ENCODE measurements around the gene KIF5A.

Gene KIF5A

DNA sequence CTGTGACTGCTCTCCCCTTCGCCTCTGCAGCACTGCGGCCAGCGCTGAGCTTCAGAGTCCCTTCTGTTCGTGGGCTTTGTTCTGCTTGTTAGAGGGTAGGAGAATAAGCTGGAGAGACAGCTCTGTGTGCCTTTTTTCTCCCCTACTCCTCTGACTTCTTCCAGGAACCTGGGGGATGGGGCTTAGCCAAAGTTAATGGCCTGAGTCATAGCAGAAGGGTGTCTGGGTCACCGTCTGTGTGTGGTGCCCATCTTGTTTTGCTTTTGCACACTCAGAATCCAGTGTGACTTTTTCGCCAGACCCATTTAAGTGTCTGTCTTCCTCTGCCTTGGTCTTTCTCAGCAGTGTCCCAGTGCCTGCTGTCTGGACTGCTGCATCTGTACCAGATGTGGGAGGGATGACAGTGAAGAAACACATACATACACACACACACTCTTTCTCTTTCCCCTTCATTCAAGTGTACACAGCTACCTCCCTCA is 3.0 kb downstream of the KIF5A start:
- DNase-seq (ENCODE audit: low read depth): no peak
- TF ChIP-seq, protein P1, sequence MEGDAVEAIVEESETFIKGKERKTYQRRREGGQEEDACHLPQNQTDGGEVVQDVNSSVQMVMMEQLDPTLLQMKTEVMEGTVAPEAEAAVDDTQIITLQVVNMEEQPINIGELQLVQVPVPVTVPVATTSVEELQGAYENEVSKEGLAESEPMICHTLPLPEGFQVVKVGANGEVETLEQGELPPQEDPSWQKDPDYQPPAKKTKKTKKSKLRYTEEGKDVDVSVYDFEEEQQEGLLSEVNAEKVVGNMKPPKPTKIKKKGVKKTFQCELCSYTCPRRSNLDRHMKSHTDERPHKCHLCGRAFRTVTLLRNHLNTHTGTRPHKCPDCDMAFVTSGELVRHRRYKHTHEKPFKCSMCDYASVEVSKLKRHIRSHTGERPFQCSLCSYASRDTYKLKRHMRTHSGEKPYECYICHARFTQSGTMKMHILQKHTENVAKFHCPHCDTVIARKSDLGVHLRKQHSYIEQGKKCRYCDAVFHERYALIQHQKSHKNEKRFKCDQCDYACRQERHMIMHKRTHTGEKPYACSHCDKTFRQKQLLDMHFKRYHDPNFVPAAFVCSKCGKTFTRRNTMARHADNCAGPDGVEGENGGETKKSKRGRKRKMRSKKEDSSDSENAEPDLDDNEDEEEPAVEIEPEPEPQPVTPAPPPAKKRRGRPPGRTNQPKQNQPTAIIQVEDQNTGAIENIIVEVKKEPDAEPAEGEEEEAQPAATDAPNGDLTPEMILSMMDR (IDR thresholded peaks at IDR 0.05; ENCODE audit: low read depth, low read length): no peak
- TF ChIP-seq, protein P2, sequence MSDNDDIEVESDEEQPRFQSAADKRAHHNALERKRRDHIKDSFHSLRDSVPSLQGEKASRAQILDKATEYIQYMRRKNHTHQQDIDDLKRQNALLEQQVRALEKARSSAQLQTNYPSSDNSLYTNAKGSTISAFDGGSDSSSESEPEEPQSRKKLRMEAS (IDR thresholded peaks at IDR 0.05; ENCODE audit: low read depth, low read length): no peak
- TF ChIP-seq MYC (IDR thresholded peaks at IDR 0.05; ENCODE audit: low read depth, low read length) (no peak), POLR2A (IDR thresholded peaks at IDR 0.05; ENCODE audit: extremely low read depth, insufficient read length) (no peak)
- H3K4me3 ChIP-seq (ENCODE audit: low read depth, low read length): no peak overlapping the region

DNA sequence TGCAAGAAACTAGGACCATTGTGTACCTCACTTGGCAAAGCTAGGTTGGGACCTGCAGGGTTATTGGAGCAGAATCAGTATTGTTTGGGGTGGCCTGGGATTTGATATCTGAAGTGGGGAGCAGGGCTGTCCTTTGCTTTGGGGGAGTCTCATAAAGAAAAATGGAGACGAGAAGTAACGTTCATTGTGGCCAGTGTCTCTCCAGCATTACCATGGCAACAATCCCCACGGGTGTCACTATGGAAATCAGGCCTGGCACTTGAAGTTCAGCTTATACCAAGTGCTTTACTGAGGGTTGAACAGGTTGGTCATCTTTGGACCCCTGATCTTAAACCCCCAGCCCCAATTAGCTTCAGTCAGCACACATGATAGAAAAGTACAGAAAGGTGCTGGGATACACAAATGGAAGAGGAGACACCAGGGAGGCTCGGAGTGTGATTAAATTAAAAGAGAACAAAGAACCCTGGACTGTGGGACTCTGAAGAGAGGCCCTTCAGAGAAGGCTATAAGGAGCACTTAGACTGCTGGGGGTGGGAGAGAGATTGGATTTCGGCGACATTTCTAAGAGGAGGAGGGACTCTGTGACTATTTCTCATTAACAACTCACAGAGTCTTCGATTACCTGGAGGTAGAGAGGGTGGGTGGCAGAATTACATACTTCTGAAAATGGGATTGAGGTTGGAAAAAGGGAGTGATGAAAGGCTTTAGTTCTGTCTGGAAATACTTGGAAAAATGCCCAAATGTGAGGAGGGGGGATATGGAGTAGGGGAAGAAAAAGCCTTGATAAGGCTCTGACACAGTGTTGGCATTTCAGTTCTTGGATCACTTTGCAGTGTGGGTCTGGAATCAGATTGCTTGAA is 3.7 kb downstream of the KIF5A start:
- DNase-seq (ENCODE audit: low read depth): no peak
- TF ChIP-seq, protein P1 (IDR thresholded peaks at IDR 0.05; ENCODE audit: low read depth, low read length): no peak
- TF ChIP-seq POLR2A (IDR thresholded peaks at IDR 0.05; ENCODE audit: extremely low read depth, insufficient read length) (no peak), MYC (IDR thresholded peaks at IDR 0.05; ENCODE audit: low read depth, low read length) (no peak)
- TF ChIP-seq, protein P2 (IDR thresholded peaks at IDR 0.05; ENCODE audit: low read depth, low read length): no peak
- no peak overlapping the region for H3K4me3 ChIP-seq (ENCODE audit: low read depth, low read length)

DNA sequence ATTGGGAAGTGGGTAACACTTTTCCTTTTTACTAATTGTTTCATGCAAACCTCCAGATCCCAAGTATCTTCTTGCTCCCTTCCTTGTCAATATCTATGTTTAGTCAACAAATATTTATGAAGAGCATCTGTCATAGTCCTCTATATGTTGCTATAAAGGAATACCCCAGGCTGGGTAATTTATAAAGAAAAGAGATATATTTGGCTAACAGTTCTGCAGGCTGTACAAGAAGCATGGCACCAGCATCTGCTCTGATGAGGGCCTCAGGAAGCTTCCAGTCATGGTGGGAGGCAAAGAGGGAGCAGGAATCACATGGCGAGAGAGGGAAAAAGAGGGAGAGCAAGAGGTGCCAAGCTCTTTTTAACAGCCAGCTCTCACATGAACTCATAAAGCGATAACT is 4.6 kb downstream of the KIF5A start:
- TF ChIP-seq, protein P1 (IDR thresholded peaks at IDR 0.05; ENCODE audit: low read depth, low read length): no peak
- TF ChIP-seq MYC (IDR thresholded peaks at IDR 0.05; ENCODE audit: low read depth, low read length): no peak
- TF ChIP-seq, protein P2 (IDR thresholded peaks at IDR 0.05; ENCODE audit: low read depth, low read length): no peak
- TF ChIP-seq POLR2A (IDR thresholded peaks at IDR 0.05; ENCODE audit: extremely low read depth, insufficient read length): no peak
- no peak overlapping the region for H3K4me3 ChIP-seq (ENCODE audit: low read depth, low read length)
- DNase-seq (ENCODE audit: low read depth): no peak

DNA sequence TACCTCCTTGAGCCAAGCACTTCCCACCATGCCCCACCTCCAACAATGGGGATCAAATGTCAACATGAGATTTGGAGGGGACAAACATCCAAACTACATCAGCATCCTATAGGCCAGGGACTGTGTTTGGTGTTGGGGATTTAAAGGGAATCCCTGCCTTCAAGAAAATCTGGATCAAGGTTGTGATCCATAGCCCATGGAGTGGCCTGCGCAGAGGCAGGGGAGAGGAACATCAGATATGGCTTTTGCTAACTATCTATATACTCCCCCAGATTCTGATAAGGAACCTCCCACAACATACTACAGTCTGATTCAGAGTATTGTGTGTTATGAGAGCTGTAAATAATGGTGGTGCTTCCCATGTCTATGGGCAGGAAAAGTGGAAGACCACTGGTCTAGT is 5.1 kb downstream of the KIF5A start:
- DNase-seq (ENCODE audit: low read depth): no peak
- H3K4me3 ChIP-seq (ENCODE audit: low read depth, low read length): no peak overlapping the region
- no peak for TF ChIP-seq MYC (IDR thresholded peaks at IDR 0.05; ENCODE audit: low read depth, low read length)
- TF ChIP-seq, protein P2 (IDR thresholded peaks at IDR 0.05; ENCODE audit: low read depth, low read length): no peak
- TF ChIP-seq POLR2A (IDR thresholded peaks at IDR 0.05; ENCODE audit: extremely low read depth, insufficient read length): no peak
- TF ChIP-seq, protein P1 (IDR thresholded peaks at IDR 0.05; ENCODE audit: low read depth, low read length): no peak

DNA sequence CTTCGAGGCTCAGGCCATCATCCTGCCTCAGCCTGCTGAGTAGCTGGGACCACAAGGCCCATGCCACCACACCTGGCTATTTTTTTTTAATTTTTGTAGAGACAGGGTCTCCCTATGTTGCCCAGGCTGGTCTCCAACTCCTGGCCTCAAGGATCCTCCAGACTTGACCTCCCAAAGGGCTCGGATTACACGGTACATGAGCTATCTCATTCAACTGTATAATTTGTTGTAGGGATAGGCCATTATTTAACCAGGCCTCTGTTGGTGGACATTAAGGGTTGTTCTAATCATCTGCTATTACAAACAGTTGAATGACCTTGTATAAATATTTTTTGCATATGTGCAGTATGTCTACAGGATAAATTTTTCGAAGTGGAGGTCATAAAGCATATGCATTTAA is 9.0 kb downstream of the KIF5A start:
- no peak for DNase-seq (ENCODE audit: low read depth)
- no peak overlapping the region for H3K4me3 ChIP-seq (ENCODE audit: low read depth, low read length)
- TF ChIP-seq POLR2A (IDR thresholded peaks at IDR 0.05; ENCODE audit: extremely low read depth, insufficient read length) (no peak), MYC (IDR thresholded peaks at IDR 0.05; ENCODE audit: low read depth, low read length) (no peak)
- TF ChIP-seq, protein P2 (IDR thresholded peaks at IDR 0.05; ENCODE audit: low read depth, low read length): no peak
- TF ChIP-seq, protein P1 (IDR thresholded peaks at IDR 0.05; ENCODE audit: low read depth, low read length): no peak
